BJ (cell line): ENCODE measurements around the gene ZNF789. TPM values are rescaled to one million over a fixed set of nuclear protein-coding genes. Genes with fewer than 3 reads are reported as not detected.

Experiments used
- CTCF ChIA-PET: fragments of 350-600 bp; formaldehyde crosslinking; extraction: SDS; loops from one replicate; lab custom pipeline; 2021; ENCODE audit warnings: antibody characterized with exemption, inconsistent platforms; lab: Yijun Ruan, JAX
- POLR2A ChIA-PET: fragments of 300-600 bp; sonication (Branson Sonifier 250); formaldehyde crosslinking; extraction: SDS; loops from one replicate; lab custom pipeline; 2021; ENCODE audit warnings: antibody characterized with exemption; lab: Charles Lee
- DNase-seq: peaks from one replicate; pipeline ENCODE4 v3.0.0-alpha.2; 2011; ENCODE audit warnings: low read depth
- H3K27me3 ChIP-seq: 2 replicates; pipeline ENCODE4 v1.6.0; 2011; ENCODE audit warnings: low read length; ENCODE audit not compliant: control insufficient read depth, insufficient read depth
- H3K36me3 ChIP-seq: 2 replicates; pipeline ENCODE4 v1.5.1; 2011; ENCODE audit warnings: low read length; ENCODE audit not compliant: control insufficient read depth, insufficient read depth
- H3K4me3 ChIP-seq: 2 replicates; pipeline ENCODE4 v1.5.1; 2011; ENCODE audit warnings: low read depth, mild to moderate bottlenecking, control low read depth, low read length
- CTCF ChIP-seq: IDR thresholded peaks from 2 replicates; pipeline ENCODE4 v1.5.1; 2011; ENCODE audit warnings: low read depth, mild to moderate bottlenecking, control low read depth, inconsistent platforms, low read length, moderate library complexity; ENCODE audit not compliant: insufficient read depth
- polyA plus RNA-seq: library from polyadenylated mRNA; depleted of rRNA; stranded (reverse); fragments of >200 nt; gene quantifications from 2 replicates; pipeline ENCODE4 v1.2.3, GENCODE V29; 2011

The ZNF789 gene
- polyA plus RNA-seq, 1 experiment: 8.2 TPM

- H3K27me3 ChIP-seq: no peaks in the 10 kb centered on the region
- H3K36me3 ChIP-seq: peaks cover 3% of the 10 kb centered on the region
- CTCF ChIA-PET: no interaction called here
- POLR2A ChIA-PET: no interaction called here
- no peak for TF ChIP-seq CTCF
- no peak for DNase-seq
- no peak overlapping the region for H3K4me3 ChIP-seq
Measured at GRCh38 chr7:99485094-99485493, 12.4 kb downstream of the ZNF789 start.

- CTCF ChIA-PET: interaction anchor here (1.2 kb wide), 1 partner anchor 11 kb away, joined by 3 read pairs; no protein-coding TSS in a partner anchor
- no peak for TF ChIP-seq CTCF
- DNase-seq: no peak
- POLR2A ChIA-PET: no interaction called here
- Histone ChIP-seq H3K27me3 (no peaks in the 10 kb centered on the region), H3K4me3 (no peak overlapping the region), H3K36me3 (peaks cover 7% of the 10 kb centered on the region)
Measured at GRCh38 chr7:99489235-99489634, 16.5 kb downstream of the ZNF789 start.

- no peak for TF ChIP-seq CTCF
- Histone ChIP-seq H3K27me3 (no peaks in the 10 kb centered on the region), H3K36me3 (peaks cover 9% of the 10 kb centered on the region), H3K4me3 (no peak overlapping the region)
- DNase-seq: no peak
- CTCF ChIA-PET: no interaction called here
- POLR2A ChIA-PET: no interaction called here
Measured at GRCh38 chr7:99490878-99491277, 18.2 kb downstream of the ZNF789 start.

GRCh38 chr7:99493823-99494222 is 21.1 kb downstream of the ZNF789 start:
- no peak overlapping the region for H3K4me3 ChIP-seq
- no peak for DNase-seq
- peaks cover 12% of the 10 kb centered on the region for H3K36me3 ChIP-seq
- ChIA-PET POLR2A (no interaction called here), CTCF (no interaction called here)
- no peaks in the 10 kb centered on the region for H3K27me3 ChIP-seq
- TF ChIP-seq CTCF: no peak

GRCh38 chr7:99497766-99498545 is 25.3 kb downstream of the ZNF789 start:
- Histone ChIP-seq H3K36me3 (peaks cover 12% of the 10 kb centered on the region), H3K4me3 (peak overlapping the region; percentile 78), H3K27me3 (no peaks in the 10 kb centered on the region)
- TF ChIP-seq CTCF: no peak
- DNase-seq: no peak
- ChIA-PET POLR2A (interaction anchor here (0.6 to 0.7 kb wide), 2 partner anchors 24 to 250 kb away, joined by 3 to 7 read pairs; no protein-coding TSS in a partner anchor), CTCF (no interaction called here)
